ENCODE measurements around the gene HTRA3. TPM values are rescaled to one million over a fixed set of nuclear protein-coding genes. Genes with fewer than 3 reads are reported as not detected.
"Not testable (repeated sequence)": the region's sequence is repeated elsewhere in the genome, so short reads cannot be mapped to it uniquely, and the experiment has no call there.

HTRA3 gene
- total RNA-seq, 1 donor from 2014 or later = 20.3 TPM

- no peak for DNase-seq (ENCODE audit: low spot score)
These were observed 73.2 kb downstream of the HTRA3 start for GRCh38 chr4:8342651-8343261.

DNA sequence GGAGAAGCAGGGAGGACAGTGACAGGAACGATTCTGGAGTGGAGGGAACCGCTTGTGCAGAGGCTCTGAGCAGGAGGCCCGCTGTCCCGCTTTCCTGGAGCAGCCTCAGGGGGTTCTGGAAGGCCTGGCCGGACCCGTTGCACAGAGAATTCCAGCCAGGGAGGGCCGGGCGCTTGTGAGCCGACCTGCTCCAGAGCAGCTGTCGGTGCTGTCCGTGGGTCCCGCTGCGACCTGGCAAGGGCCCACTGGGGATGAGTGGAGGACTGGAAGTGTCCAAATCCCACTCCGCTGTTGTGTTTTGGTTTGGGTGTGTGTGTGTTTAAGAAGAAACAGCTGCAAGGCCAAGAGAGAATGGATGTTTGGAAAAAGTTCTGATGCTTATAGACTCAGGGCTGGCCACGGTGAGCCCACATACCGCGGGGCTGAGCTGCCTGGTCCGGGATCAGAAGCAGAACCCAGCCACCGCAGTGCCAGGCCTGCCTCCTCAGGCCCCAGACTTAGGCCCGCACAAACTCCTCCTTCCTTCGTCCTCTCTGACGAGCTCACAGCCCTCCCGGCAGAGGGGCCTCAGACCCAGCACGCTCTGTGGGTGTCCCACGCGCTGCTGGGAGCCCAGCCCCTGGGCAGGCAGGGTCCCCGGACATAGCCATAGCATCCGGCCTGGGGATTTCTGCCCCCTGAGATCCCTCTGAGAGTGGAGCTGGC is 73.9 kb downstream of the HTRA3 start:
- no peak for DNase-seq (ENCODE audit: low spot score)

GRCh38 chr4:8343967-8344331 is 74.4 kb downstream of the HTRA3 start:
- no peak for DNase-seq (ENCODE audit: low spot score)

DNA sequence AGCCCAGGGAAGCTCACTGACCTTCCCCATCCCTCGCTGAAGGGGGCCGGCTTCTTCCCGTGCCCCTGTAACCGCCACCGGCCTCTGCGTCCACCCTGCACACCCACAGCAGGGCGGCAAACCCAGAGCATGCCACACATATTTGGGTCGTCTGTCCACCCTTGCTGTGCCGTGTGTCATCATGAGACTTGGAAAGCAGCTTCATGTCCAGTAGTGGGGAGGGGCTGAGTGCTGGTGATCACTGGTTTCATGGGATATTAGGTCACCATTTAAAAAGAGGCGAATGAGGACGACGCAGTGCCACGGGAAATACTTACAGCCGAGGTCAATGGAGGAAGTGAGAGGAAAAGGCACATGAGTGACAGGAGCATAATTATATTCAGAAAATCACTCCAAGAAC is 74.8 kb downstream of the HTRA3 start:
- no peak for DNase-seq (ENCODE audit: low spot score)

- no peak for DNase-seq (ENCODE audit: low spot score)
These were observed 75.7 kb downstream of the HTRA3 start for GRCh38 chr4:8345053-8345945.

- DNase-seq (ENCODE audit: low spot score) = no peak
These were observed 76.6 kb downstream of the HTRA3 start for GRCh38 chr4:8345946-8346814.

- DNase-seq (ENCODE audit: low spot score) = no peak
These were observed 77.5 kb downstream of the HTRA3 start for GRCh38 chr4:8346838-8347605.

DNA sequence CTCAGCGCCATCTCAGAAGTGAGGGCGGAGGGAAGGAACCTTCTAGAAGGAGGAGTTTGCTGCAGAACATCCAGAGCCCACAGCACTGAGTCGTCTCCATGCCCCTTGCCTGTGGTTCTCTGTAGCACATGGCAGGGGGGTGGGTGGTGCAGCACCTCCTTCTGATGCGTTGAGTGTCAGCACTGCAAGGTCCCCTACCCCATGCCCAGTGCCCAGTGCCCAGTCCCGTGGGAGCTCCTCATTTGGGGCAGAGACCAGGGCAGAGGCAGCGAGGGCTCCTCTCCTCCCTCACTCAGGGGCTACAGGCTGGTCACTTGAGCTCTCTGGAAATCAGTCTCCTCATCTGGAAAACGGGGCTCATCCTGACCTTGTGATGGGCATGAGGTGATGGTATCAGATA is 78.1 kb downstream of the HTRA3 start:
- no peak for DNase-seq (ENCODE audit: low spot score)

- DNase-seq (ENCODE audit: low spot score) = no peak
These were observed 78.5 kb downstream of the HTRA3 start for GRCh38 chr4:8348071-8348470.

DNA sequence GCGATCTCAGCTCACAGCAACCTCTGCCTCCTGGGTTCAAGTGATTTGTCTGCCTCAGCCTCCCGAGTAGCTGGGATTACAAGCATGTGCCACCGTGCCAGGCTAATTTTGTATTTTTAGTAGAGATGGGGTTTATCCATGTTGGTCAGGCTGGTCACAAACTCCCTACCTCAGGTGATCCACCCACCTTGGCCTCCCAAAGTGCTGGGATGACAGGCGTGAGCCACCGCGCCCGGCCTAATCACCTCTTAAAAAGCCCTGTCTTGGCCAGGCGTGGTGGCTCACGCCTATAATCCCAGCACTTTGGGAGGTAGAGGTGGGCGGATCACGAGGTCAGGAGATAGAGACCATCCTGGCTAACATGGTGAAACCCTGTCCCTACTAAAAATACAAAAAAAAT is 79.7 kb downstream of the HTRA3 start:
- not testable (repeated sequence) for DNase-seq (ENCODE audit: low spot score)

- DNase-seq (ENCODE audit: low spot score) = no peak
These were observed 80.2 kb downstream of the HTRA3 start for GRCh38 chr4:8349664-8350236.

GRCh38 chr4:8350352-8350751 is 80.8 kb downstream of the HTRA3 start:
- no peak for DNase-seq (ENCODE audit: low spot score)

- DNase-seq (ENCODE audit: low spot score) = no peak
These were observed 81.4 kb downstream of the HTRA3 start for GRCh38 chr4:8350841-8351461.

DNA sequence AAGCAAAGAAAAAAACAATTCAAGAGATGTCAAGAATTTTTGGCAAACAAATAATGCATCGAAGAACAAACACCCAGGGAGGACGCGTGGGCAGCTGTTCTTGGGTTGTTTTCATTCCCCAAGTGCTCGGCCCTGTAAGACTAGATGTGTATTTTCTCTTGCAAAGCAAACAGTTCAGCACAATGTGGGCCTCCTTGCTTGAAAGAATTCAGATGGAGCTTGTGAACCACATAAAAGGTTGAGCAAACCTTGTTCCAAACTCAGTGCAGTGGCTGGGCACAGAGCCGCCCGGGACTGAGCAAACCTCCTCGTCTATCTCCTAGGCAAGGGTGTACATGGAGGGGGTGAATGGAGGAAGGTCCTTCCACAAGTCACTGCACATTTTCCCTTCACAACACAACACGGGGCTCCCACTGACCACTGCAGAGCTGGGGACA is 82.4 kb downstream of the HTRA3 start:
- peak; percentile 36 for DNase-seq (ENCODE audit: low spot score)

DNA sequence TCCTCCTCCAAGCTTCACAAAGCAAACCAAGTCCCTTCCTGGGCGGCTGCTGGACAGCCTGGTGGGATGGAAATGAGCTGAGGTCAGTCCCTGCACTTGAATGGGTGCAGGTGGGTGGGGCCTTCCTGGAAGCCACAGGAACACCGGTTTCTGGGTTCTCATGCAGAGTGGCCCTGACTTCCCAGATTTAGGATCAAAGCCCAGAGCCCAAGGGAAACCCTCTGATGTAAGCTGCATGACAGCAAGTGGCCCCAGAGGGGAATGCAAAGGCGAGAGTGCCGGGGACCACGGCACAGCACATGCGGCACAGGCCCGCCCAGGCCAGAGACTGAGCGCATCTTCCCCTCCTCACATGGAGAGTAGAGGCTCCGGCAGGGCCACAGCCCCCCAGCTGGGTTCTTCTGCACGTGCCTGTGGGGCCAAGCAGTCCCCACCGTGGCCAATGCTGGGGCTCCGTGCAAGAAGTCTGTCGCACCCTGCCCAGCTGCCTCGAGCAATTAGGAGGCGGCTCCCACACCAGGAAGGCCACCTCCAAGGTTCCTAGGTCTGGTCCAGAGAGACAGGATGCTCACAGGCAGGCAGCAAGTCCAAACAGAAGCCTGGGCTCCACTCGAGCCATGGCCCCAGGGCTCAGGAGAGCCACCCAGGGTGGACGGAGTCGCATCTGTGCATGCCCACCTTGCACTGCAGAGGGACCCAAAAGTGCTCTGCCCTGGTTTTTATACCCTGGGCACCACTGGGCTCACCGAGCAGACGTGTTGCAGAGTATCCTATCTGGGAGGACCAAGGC is 83.0 kb downstream of the HTRA3 start:
- DNase-seq (ENCODE audit: low spot score) = no peak

GRCh38 chr4:8353158-8353669 is 83.7 kb downstream of the HTRA3 start:
- DNase-seq (ENCODE audit: low spot score) = no peak

DNA sequence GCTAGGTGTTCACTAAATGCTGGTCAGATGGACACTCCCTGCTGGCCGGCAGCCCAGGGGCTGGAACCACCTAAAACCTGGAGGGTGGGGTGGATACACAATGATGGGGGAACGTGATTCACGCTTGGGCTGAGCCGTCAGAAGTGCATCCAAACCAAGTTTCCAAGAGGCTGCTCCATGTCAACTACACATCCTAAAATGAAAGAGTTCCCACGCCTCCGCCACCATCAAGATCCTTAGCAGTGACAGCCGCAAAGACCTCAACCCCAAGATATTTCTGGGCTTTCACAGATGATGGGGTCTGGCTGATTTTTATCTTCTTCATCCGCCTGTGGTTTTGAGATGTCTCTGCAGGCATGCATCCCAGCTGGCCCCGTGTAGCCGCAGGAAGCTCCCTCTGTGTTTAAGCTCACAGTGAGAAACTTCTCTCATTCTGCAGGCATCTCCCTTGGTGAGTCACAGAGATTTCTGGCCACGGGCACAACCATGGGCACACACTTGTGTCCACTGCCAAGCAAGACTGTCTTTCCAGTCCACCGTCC is 84.4 kb downstream of the HTRA3 start:
- no peak for DNase-seq (ENCODE audit: low spot score)

DNA sequence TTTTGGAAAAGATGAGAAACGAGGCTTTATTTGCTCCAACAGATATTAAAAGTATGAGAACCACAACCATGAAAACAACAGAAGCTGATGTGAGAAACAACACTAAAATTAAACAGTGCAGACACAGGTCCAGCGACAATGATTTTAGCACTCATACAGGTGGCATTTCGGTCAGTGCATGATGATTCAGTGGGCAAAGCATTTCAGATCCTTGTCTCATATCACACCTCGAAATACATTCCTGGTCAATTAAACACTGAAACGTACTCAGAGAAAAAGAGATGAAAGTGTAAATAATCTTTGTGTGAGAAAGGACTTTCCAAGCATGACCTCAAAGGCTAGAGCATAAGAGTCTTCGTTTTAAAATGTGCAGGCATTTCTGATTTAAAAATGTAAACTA is 85.8 kb downstream of the HTRA3 start:
- DNase-seq (ENCODE audit: low spot score) = no peak

Data from mucosa of gallbladder (tissue), 1 donor.